ENCODE results near the gene CEBPZOS.
"Not testable (repeated sequence)": the region's sequence is repeated elsewhere in the genome, so short reads cannot be mapped to it uniquely, and the experiment has no call there.

CEBPZOS gene

GRCh38 chr2:37191747-37192146 is 4.5 kb upstream of the CEBPZOS start:
- DNase-seq: no peak

DNA sequence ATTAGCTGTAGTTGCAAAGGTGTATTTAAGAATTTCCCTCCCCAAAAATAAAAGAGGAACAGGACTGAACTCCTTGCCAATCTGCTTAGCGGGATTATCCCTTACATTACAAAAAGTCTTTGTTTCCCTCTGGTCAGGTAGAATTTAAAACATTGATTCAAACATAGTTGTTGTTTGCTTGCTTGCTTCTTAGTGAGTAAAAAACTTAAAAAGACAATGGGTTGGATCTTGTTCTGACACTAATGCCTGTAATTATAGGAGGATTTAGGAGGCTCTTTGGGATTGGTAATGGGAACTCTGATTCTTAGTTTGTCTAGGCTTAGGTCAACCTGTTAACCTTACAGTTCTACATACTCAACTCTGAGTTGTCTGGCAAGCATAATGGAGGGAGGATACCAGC is 3.7 kb upstream of the CEBPZOS start:
- DNase-seq: no peak

DNA sequence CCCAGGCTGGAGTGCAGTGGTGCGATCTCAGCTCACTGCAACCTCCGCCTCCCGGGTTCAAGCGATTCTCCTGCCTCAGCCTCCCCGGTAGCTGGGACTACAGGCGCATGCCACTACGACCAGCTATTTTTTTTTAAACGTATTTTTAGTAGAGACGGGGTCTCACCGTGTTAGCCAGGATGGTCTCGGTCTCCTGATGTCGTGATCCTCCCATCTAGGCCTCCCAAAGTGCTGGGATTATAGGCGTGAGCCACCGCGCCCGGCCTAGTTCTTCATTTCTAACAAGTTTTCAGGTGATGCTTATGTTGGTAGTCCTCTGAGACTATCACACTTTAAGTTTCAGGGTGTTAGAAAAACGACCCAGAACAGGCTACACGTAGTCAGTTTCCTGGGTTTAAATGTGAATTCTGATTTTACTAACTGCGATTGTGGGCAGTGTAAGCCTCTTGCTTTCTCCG is 405 bp upstream of the CEBPZOS start:
- DNase-seq: not testable (repeated sequence)

- DNase-seq: no peak
Measured at GRCh38 chr2:37198681-37199065, 2.4 kb downstream of the CEBPZOS start.

GRCh38 chr2:37201208-37201607 is 4.9 kb downstream of the CEBPZOS start:
- no peak for DNase-seq

- no peak for DNase-seq
Measured at GRCh38 chr2:37201766-37202165, 5.5 kb downstream of the CEBPZOS start.

DNA sequence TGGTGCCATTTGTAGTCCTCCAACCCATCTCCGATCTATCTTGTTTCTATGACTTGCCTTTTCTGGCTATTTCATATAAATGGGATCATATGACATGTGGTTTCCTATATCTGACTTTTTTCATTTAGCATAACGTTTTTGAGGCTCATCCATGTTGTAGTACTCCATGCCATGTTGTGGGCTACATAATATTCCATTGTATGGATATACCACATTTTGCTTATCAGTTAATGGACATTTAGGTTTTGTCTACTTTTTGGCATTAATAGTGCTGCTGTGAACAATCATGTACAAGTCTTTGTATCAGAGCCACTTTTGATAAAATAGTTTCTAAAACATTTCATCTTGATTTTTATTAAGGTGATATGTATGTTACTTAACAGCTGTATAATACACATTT is 7.4 kb downstream of the CEBPZOS start:
- DNase-seq: no peak

GRCh38 chr2:37205071-37205661 is 8.9 kb downstream of the CEBPZOS start:
- not testable (repeated sequence) for DNase-seq

GRCh38 chr2:37205689-37206341 is 9.5 kb downstream of the CEBPZOS start:
- DNase-seq: no peak

- not testable (repeated sequence) for DNase-seq
Measured at GRCh38 chr2:37206760-37207159, 10.5 kb downstream of the CEBPZOS start.

GRCh38 chr2:37211212-37211611 is 14.9 kb downstream of the CEBPZOS start:
- DNase-seq: no peak

DNA sequence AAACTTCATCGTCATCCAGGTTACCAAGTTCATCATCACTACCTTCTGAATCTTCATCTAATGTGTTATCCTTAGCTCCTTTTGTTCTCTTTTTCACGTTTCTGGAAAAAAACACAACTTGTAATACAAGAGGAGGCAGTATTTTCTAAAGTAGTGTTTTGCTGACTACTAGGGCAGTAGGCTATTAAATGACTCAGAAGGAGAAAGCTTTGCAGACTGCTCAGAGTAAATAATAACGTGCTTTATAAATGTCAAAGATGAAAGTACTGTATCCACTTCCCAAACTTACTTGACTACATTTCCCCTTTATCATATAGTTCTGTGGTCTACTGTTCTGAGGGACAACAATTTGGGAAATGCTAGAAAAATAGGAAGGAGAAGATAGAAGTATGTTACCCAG is 15.6 kb downstream of the CEBPZOS start:
- no peak for DNase-seq

GRCh38 chr2:37215250-37215649 is 19.0 kb downstream of the CEBPZOS start:
- DNase-seq: no peak

DNA sequence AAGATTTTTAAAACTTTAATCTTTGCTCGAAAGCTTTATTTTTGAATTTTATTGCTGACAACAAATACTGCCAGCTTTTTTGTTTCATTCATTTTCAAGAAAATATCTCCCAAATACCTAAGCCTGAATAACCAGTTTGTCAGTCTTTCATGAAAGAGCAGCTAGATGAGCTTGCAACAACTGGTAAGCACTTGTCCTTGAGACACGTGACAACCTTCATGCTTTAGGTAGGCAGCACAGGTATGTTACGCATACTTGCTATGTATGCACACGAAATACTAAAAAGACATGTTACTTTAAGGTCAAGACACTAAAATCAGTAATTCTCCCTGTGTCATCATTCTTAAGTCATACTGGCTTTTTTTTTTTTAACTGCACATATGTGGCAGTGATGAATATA is 22.8 kb downstream of the CEBPZOS start:
- no peak for DNase-seq

- no peak for DNase-seq
Measured at GRCh38 chr2:37223131-37223530, 26.8 kb downstream of the CEBPZOS start.

GRCh38 chr2:37224063-37224462 is 27.8 kb downstream of the CEBPZOS start:
- no peak for DNase-seq

GRCh38 chr2:37225129-37225528 is 28.8 kb downstream of the CEBPZOS start:
- not testable (repeated sequence) for DNase-seq

DNA sequence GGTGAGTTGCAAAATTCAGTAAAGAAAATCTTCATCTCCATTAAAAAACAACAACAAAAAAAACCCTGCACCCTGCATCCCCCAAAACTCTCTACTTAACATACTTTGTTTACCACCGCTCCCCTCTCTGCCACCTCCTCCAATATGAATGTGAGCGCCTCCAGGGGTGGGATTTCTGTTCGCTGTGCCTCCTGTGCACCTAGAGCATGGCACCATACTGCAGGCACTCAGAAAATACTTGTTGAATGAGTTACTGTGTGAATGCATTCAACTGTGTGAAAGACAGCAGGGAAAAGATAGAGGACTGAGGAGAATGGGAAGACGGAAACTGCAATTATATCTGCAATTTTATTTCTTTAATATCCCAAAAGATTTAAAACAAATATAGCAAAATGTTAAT is 30.6 kb downstream of the CEBPZOS start:
- no peak for DNase-seq

DNA sequence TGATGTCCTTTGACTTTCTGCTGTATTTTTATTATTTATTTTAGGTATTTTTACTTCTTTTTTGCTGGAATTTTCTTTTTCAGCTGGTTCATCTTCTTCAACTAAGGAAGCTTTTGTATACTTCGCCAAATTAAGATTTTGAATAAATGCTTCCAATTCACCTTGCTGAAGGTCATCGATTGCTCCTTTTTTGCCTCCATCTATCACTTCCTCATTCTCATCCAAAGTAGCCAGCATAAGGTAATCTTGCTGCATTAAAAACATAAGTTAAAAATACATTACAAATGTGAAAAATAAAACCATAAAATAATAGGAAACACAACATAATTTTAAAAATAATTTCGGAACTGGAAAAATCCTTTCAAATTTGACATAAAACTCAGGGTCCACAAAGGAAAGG is 32.5 kb downstream of the CEBPZOS start:
- no peak for DNase-seq

DNA sequence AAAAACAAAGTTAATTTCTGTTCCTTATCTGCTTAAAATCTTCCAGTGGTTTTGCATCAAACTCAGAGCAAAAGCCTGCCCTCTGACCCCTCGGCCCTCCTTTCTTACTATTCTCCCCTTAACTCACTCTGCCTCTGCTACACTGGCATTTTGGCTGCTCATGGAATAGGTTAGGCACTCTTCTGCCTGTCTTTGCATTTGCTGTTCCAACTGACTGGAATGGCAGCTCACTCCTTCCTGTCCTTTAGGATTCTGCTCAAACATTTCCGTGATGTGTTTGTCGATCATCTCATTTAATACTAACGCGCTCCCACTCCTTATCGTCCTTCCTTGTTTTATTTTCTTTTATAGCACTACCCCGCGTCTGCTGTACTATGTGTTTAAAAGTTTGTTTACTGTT is 34.3 kb downstream of the CEBPZOS start:
- no peak for DNase-seq

DNA sequence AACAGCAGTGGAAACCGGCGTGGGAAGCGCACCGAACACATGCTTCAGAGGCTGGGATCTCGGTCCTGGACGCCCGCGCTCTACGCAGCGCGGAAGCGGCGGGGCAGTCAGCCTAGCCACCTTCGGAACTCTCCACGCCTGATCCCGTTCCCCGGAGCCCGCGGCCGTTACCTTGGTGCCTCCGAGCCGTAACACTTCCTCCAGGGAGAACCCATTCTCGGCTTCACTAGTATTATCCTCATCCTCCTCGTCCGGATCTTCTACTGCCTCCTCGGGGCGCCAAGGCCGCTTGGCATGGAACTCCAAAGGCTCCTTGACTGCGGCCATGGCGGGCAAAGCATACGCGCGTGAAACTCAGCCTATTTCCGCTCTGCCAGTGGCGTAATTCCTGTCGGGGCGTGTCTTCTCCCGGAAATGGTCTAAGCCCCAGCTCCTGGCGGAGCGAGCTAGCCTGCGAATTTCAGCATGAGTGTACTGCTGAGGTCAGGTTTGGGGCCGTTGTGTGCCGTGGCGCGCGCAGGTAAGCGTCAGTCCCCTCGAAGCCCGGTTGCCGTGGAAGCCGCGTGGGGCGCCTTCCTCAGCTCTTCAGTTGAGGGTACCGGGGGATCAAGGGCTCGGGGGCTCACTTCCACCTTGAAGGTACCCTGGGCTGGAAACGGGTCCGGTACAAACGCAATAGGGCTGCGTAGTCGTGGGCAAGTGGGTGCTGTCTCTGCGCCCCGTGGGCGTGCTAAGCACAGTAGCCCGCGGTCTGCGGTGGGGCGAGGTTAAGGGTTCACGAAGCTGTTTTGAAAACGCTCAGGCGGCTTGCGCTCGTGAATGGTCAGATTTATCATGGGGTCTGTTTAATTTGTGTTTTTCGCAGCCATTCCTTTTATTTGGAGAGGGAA is 35.2 kb downstream of the CEBPZOS start, which contains the start of the genes CEBPZ and NDUFAF7:
Gene CEBPZ (minus strand): TSS at position 356 of the 890 bp plus-strand sequence. CDS start 29 bp downstream, at position 327.
Gene NDUFAF7 (plus strand): TSS at position 418 of the 890 bp plus-strand sequence. CDS start 48 bp downstream, at position 466.
- peak; percentile 79 for DNase-seq

- no peak for DNase-seq
Measured at GRCh38 chr2:37232131-37232933, 36.0 kb downstream of the CEBPZOS start.

- no peak for DNase-seq
Measured at GRCh38 chr2:37243435-37243834, 47.1 kb downstream of the CEBPZOS start.

Measured in 8988T (cell line).